Frontal cortex (tissue), 4 donors: ENCODE results near the gene CDKN1C. TPM values are rescaled to one million over a fixed set of nuclear protein-coding genes. Genes with fewer than 3 reads are reported as not detected.

Source experiments
- DNase-seq, 2 donors: peaks; one replicate each; pipeline ENCODE4 v3.0.0; 2012; ENCODE audit warnings: low spot score in 2 of 2
- FAIRE-seq: peaks from 2 replicates; lab custom pipeline; 2012; peaks lifted over from hg19 to GRCh38; lab: Jason Lieb, UNC
- total RNA-seq: library from RNA; depleted of rRNA; stranded (reverse); fragments of >200 nt; gene quantifications from one replicate; pipeline ENCODE4 v1.2.3, GENCODE V29; 2014
- donor health status: control.
- donor health status: control.
- donor health status: control.

Gene CDKN1C
- total RNA-seq, 1 donor from 2014 or later, result 36.7 TPM

- DNase-seq, result no peak
- FAIRE-seq, result no peak
Measured at GRCh38 chr11:2891326-2892214, 6.0 kb upstream of the CDKN1C start.

GRCh38 chr11:2890466-2891294 is 5.1 kb upstream of the CDKN1C start:
- FAIRE-seq (no peak), DNase-seq (no peak)

- DNase-seq (no peak), FAIRE-seq (no peak)
Measured at GRCh38 chr11:2889362-2890273, 4.0 kb upstream of the CDKN1C start.

GRCh38 chr11:2888266-2888968 is 2.8 kb upstream of the CDKN1C start:
- FAIRE-seq, result no peak
- peak; percentile 85 to 87 for DNase-seq

GRCh38 chr11:2887515-2888195 is 2.1 kb upstream of the CDKN1C start:
- no peak for FAIRE-seq
- no peak for DNase-seq

- FAIRE-seq (no peak), DNase-seq (no peak)
Measured at GRCh38 chr11:2886936-2887335, 1.4 kb upstream of the CDKN1C start.

GRCh38 chr11:2886191-2886894 is 768 bp upstream of the CDKN1C start:
- DNase-seq (no peak), FAIRE-seq (no peak)

GRCh38 chr11:2885017-2885677 is 428 bp downstream of the CDKN1C start:
- DNase-seq (peak; percentile 74 to 89), FAIRE-seq (no peak)

GRCh38 chr11:2883979-2884815 is 1.4 kb downstream of the CDKN1C start:
- no peak for FAIRE-seq
- DNase-seq, result peak in 1 of 2 donors; percentile 82

- FAIRE-seq, result no peak
- DNase-seq, result no peak
Measured at GRCh38 chr11:2883640-2883978, 2.0 kb downstream of the CDKN1C start.

GRCh38 chr11:2882396-2883110 is 3.0 kb downstream of the CDKN1C start:
- FAIRE-seq (no peak), DNase-seq (no peak)

- FAIRE-seq, result no peak
Measured at GRCh38 chr11:2881981-2882375, 3.6 kb downstream of the CDKN1C start.

GRCh38 chr11:2881076-2881980 is 4.2 kb downstream of the CDKN1C start:
- FAIRE-seq, result no peak
- no peak for DNase-seq

More at GRCh38 chr11:2881981-2882375, 3.6 kb downstream of the CDKN1C start:
- no peak for DNase-seq

GRCh38 chr11:2880646-2881045 is 4.9 kb downstream of the CDKN1C start:
- DNase-seq (no peak), FAIRE-seq (no peak)

- no peak for DNase-seq
- no peak for FAIRE-seq
Measured at GRCh38 chr11:2878782-2879181, 6.8 kb downstream of the CDKN1C start.
